Natural killer cell (primary cell): ENCODE data around the gene KRTAP5-2. TPM values are rescaled to one million over a fixed set of nuclear protein-coding genes. Genes with fewer than 3 reads are reported as not detected.

Experiments
- ATAC-seq, 3 donors: fragments of 150-1000 bp in 2 of 3; fragments of 200-7000 bp in 1 of 3; cut with Tn5 transposase; 1 replicate in 1 of 3; 2 replicates in 2 of 3; pipeline ENCODE4 v1.10.0; 2021; ENCODE audit warnings: mild to moderate bottlenecking in 2 of 3, moderate library complexity in 2 of 3
- DNase-seq, 2 donors: peaks; one replicate each; pipeline versions ENCODE4 v3.0.0 to v3.0.0-alpha.2; 2013 to 2021; ENCODE audit warnings: mixed read lengths in 1 of 2
- H3K27ac ChIP-seq: one replicate; pipeline ENCODE4 v1.5.1; 2013; ENCODE audit warnings: mild to moderate bottlenecking, low read length
- H3K27me3 ChIP-seq: one replicate; pipeline ENCODE4 v1.6.1; 2013; ENCODE audit warnings: low read length; ENCODE audit not compliant: control insufficient read depth, insufficient read depth
- H3K36me3 ChIP-seq: one replicate; pipeline ENCODE4 v1.6.1; 2013; ENCODE audit warnings: low read length; ENCODE audit not compliant: control insufficient read depth, insufficient read depth
- H3K4me1 ChIP-seq: one replicate; pipeline ENCODE4 v1.6.1; 2013; ENCODE audit warnings: low read length; ENCODE audit not compliant: control insufficient read depth, insufficient read depth
- H3K4me3 ChIP-seq: one replicate; pipeline ENCODE4 v1.5.1; 2013; ENCODE audit warnings: low read length
- H3K9me3 ChIP-seq: one replicate; pipeline ENCODE4 v1.6.1; 2013; ENCODE audit warnings: low read length; ENCODE audit not compliant: control insufficient read depth, insufficient read depth
- H3K27ac Mint-ChIP-seq, 2 donors: one replicate each; pipeline ENCODE4 v1.8.0; 2022; ENCODE audit warnings: mild to moderate bottlenecking in 2 of 2, mixed read lengths in 2 of 2, moderate library complexity in 1 of 2
- H3K27me3 Mint-ChIP-seq, 2 donors: one replicate each; pipeline ENCODE4 v1.8.0; 2022; ENCODE audit warnings: low read depth in 2 of 2, mixed read lengths in 2 of 2
- H3K36me3 Mint-ChIP-seq: one replicate; pipeline ENCODE4 v1.8.0; 2022; ENCODE audit warnings: mixed read lengths
- H3K4me1 Mint-ChIP-seq, 2 donors: one replicate each; pipeline ENCODE4 v1.8.0; 2022; ENCODE audit warnings: mixed read lengths in 2 of 2
- H3K4me3 Mint-ChIP-seq: one replicate; pipeline ENCODE4 v1.8.0; 2022; ENCODE audit warnings: mild to moderate bottlenecking, moderate library complexity, mixed read lengths
- H3K9me3 Mint-ChIP-seq, 2 donors: one replicate each; pipeline ENCODE4 v1.8.0; 2022; ENCODE audit warnings: mixed read lengths in 2 of 2
- CTCF ChIP-seq: fragments of 200-600 bp; IDR thresholded peaks from one replicate; pipeline ENCODE4 v1.8.0; 2022; ENCODE audit warnings: antibody characterized with exemption
- WGBS: methylation state at CpG from one replicate; pipeline ENCODE4 v1.1.7; 2013; ENCODE audit warnings: missing lambda C conversion rate; ENCODE audit not compliant: insufficient coverage; 5-methylcytosine and 5-hydroxymethylcytosine counted together
- intact Hi-C: fragments of 100-400 bp; cut with micrococcal nuclease; formaldehyde crosslinking; loops from one replicate; pipeline ENCODE4 v1.14.2; 2022
- total RNA-seq, 4 donors: library from RNA; stranded (reverse); fragments of 120-200 nt in 1 of 4; gene quantifications; one replicate each; pipeline versions ENCODE4 v1.2.3 to v1.2.4, GENCODE V29; 2013 to 2022

Gene KRTAP5-2
- total RNA-seq, 3 donors from 2014 or later (not counting 1 experiment from before 2014, with no cell fraction given): not detected

DNA sequence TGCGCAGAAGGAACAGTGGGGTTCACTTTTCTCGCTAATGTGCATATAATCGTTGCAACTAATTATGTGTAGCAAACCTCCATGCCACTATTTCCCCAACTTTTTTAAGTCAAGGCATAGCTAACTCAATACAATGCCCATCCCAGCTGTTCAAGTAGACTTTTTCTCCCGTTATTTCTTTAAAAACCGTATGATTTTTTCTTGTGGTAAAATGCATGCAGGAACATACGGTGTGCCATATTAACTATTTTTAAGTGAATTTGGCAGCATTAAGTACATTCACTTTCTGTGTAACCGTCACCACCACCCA, 23.2 kb downstream of the KRTAP5-2 start:
- Histone ChIP-seq H3K4me1 (peaks cover 33% of the 10 kb centered on the region), H3K27ac (no peak overlapping the region), H3K27me3 (peaks cover 5% of the 10 kb centered on the region), H3K9me3 (peaks cover 6% of the 10 kb centered on the region), H3K4me3 (no peak overlapping the region), H3K36me3 (no peaks in the 10 kb centered on the region)
- H3K27ac Mint-ChIP-seq: peak overlapping the region in 1 of 2 donors; percentile 48
- no peaks in the 10 kb centered on the region for H3K36me3 Mint-ChIP-seq
- 28% methylated on average over 7 of the region's 7 CpGs for WGBS
- H3K4me1 Mint-ChIP-seq: peaks cover 0 to 23% of the 10 kb centered on the region in 2 donors
- peaks cover 0 to 11% of the 10 kb centered on the region in 2 donors for H3K27me3 Mint-ChIP-seq
- peak overlapping the region; percentile 69 for H3K4me3 Mint-ChIP-seq
- no peak for DNase-seq
- TF ChIP-seq CTCF: no peak
- ATAC-seq: no peak
- no peaks in the 10 kb centered on the region for H3K9me3 Mint-ChIP-seq
- intact Hi-C loops: loop anchor here (2.0 to 5.0 kb wide), 3 partner anchors 28 to 373 kb away; partner anchors contain the start of gene LSP1

DNA sequence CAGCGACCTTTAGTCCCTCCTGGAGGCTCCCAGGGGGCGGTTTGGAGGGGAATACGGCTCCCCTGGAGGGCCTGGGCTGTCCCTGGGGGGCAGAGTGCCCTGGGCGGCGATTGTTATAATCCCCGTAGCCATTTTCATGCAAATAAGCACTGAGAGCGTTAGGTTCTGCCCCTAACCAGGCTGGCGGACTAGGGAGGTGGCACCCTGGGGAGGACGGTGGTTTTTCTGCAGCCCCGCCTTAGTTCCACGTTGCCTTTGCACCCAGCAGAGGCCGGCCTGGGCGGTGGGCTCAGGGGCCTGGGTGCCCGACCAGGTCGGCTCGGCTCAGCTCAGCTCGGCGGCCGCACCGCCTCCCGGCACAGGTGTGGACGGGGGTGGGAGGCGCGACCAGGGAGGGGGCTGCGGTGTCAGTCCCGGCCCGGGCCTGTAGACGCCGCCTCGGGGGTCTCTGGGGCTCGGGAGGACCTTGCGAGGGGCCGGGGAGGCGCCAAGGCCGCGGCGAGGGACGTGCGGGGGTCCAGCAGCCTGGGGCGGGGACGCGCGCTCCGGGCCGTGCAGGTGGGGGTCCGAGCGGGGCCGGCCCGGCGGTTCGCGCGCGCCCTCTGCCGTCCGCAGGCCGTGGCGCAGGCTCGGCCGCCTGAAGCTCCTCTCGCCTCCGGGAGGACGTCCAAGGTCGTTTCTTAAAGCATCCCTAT, 23.7 kb downstream of the KRTAP5-2 start:
- H3K4me1 ChIP-seq: peaks cover 34% of the 10 kb centered on the region
- under 1% methylated on average over 64 of the region's 64 CpGs for WGBS
- H3K36me3 ChIP-seq: no peaks in the 10 kb centered on the region
- H3K27ac ChIP-seq: peak overlapping the region; percentile 80
- Mint-ChIP-seq H3K27me3 (peaks cover 0 to 14% of the 10 kb centered on the region in 2 donors), H3K9me3 (no peaks in the 10 kb centered on the region), H3K4me1 (peaks cover 3 to 27% of the 10 kb centered on the region in 2 donors), H3K4me3 (peak overlapping the region; percentile 78), H3K27ac (peak overlapping the region; percentile 76 to 94), H3K36me3 (no peaks in the 10 kb centered on the region)
- H3K9me3 ChIP-seq: peaks cover 6% of the 10 kb centered on the region
- peak; percentile 96 for TF ChIP-seq CTCF
- peak; percentile 70 to 83 for DNase-seq
- intact Hi-C loops: loop anchor here (2.0 to 5.0 kb wide), 3 partner anchors 28 to 372 kb away; partner anchors contain the start of gene LSP1
- peak; percentile 45 to 60 (median 47) for ATAC-seq
- peak overlapping the region; percentile 41 for H3K4me3 ChIP-seq
- H3K27me3 ChIP-seq: peaks cover 9% of the 10 kb centered on the region

- Histone ChIP-seq H3K4me1 (peaks cover 39% of the 10 kb centered on the region), H3K27ac (peak overlapping the region; percentile 80), H3K36me3 (no peaks in the 10 kb centered on the region), H3K27me3 (peaks cover 9% of the 10 kb centered on the region), H3K4me3 (peak overlapping the region; percentile 41), H3K9me3 (peaks cover 6% of the 10 kb centered on the region)
- peak overlapping the region; percentile 78 for H3K4me3 Mint-ChIP-seq
- H3K9me3 Mint-ChIP-seq: no peaks in the 10 kb centered on the region
- H3K36me3 Mint-ChIP-seq: no peaks in the 10 kb centered on the region
- H3K27me3 Mint-ChIP-seq: peaks cover 0 to 17% of the 10 kb centered on the region in 2 donors
- DNase-seq: no peak
- ATAC-seq: no peak
- peaks cover 4 to 32% of the 10 kb centered on the region in 2 donors for H3K4me1 Mint-ChIP-seq
- WGBS: 9% methylated on average over 7 of the region's 7 CpGs
- intact Hi-C loops: loop anchor here (2.0 to 5.0 kb wide), 3 partner anchors 27 to 372 kb away; partner anchors contain the start of gene LSP1
- peak overlapping the region; percentile 76 to 94 for H3K27ac Mint-ChIP-seq
- TF ChIP-seq CTCF: no peak
Measured at GRCh38 chr11:1573903-1574237, 24.2 kb downstream of the KRTAP5-2 start.
